IMR-90 (cell line): ENCODE measurements around the gene APOBEC3F. TPM values are rescaled to one million over a fixed set of nuclear protein-coding genes. Genes with fewer than 3 reads are reported as not detected.
"Not testable (repeated sequence)": the region's sequence is repeated elsewhere in the genome, so short reads cannot be mapped to it uniquely, and the experiment has no call there.

ENCODE experiments used
- ATAC-seq: fragments of 200-7000 bp; cut with Tn5 transposase; 2 replicates; pipeline ENCODE4 v1.9.1; 2020; ENCODE audit warnings: low read depth, mild to moderate bottlenecking, moderate library complexity
- BruUV-seq: library from RNA; stranded (reverse); fragments of 400-500 nt; replicated peaks from 2 replicates; lab custom pipeline; 2021; lab: Mats Ljungman, UMichigan
- CTCF ChIA-PET: fragments of 300-600 bp; formaldehyde crosslinking; extraction: SDS; loops from one replicate; lab custom pipeline; 2021; ENCODE audit warnings: antibody characterized with exemption; lab: Yijun Ruan, JAX
- POLR2A ChIA-PET: fragments of 300-600 bp; sonication (Branson Sonifier 250); formaldehyde crosslinking; loops from one replicate; lab custom pipeline; 2022; ENCODE audit warnings: antibody characterized with exemption; ENCODE audit not compliant: unreplicated experiment; lab: Charles Lee
- DNase-seq: peaks from one replicate; pipeline ENCODE4 v3.0.0; 2013
- H2AFZ ChIP-seq: replicated peaks from 2 replicates; pipeline ENCODE3; 2013; ENCODE audit warnings: low read length, mild to moderate bottlenecking; ENCODE audit not compliant: poor library complexity
- H2AK5ac ChIP-seq: 2 replicates; pipeline ENCODE4 v1.6.1; 2013; ENCODE audit warnings: low read depth, low read length, inconsistent platforms
- H2AK9ac ChIP-seq: replicated peaks from 2 replicates; pipeline ENCODE3; 2013; ENCODE audit warnings: mild to moderate bottlenecking, low read depth, low read length, moderate library complexity; ENCODE audit not compliant: poor library complexity
- H2BK120ac ChIP-seq: 2 replicates; pipeline ENCODE4 v1.6.1; 2013; ENCODE audit warnings: low read depth, low read length, inconsistent platforms
- H2BK15ac ChIP-seq: 3 replicates; pipeline ENCODE4 v1.6.1; 2013; ENCODE audit warnings: low read depth, low read length, inconsistent platforms
- H2BK20ac ChIP-seq: 2 replicates; pipeline ENCODE4 v1.6.1; 2013; ENCODE audit warnings: low read depth, mild to moderate bottlenecking, inconsistent platforms, low read length, moderate library complexity
- H2BK5ac ChIP-seq: 2 replicates; pipeline ENCODE4 v1.6.1; 2013; ENCODE audit warnings: mild to moderate bottlenecking, low read depth, low read length, inconsistent platforms; ENCODE audit not compliant: poor library complexity, severe bottlenecking
- H3K14ac ChIP-seq: replicated peaks from 2 replicates; pipeline ENCODE4 v1.6.1; 2013; ENCODE audit warnings: low read depth, low read length, inconsistent platforms
- H3K18ac ChIP-seq: 2 replicates; pipeline ENCODE4 v1.6.1; 2013; ENCODE audit warnings: low read depth, low read length, control low read depth
- H3K23ac ChIP-seq: 2 replicates; pipeline ENCODE4 v1.6.1; 2013; ENCODE audit warnings: low read depth, low read length, inconsistent platforms
- H3K27ac ChIP-seq: 2 replicates; pipeline ENCODE4 v1.5.1; 2013; ENCODE audit warnings: mild to moderate bottlenecking, control low read depth, low read length; ENCODE audit not compliant: insufficient read depth
- H3K27me3 ChIP-seq: 2 replicates; pipeline ENCODE4 v1.6.1; 2013; ENCODE audit warnings: low read length; ENCODE audit not compliant: control insufficient read depth, insufficient read depth
- H3K36me3 ChIP-seq: 2 replicates; pipeline ENCODE4 v1.6.1; 2013; ENCODE audit warnings: low read length, mixed read lengths; ENCODE audit not compliant: control insufficient read depth, insufficient read depth
- H3K4ac ChIP-seq: 2 replicates; pipeline ENCODE4 v1.6.1; 2013; ENCODE audit warnings: low read depth, low read length, inconsistent platforms
- H3K4me1 ChIP-seq: 2 replicates; pipeline ENCODE4 v1.6.1; 2013; ENCODE audit warnings: low read length, mixed read lengths; ENCODE audit not compliant: control insufficient read depth, insufficient read depth
- H3K4me2 ChIP-seq: 2 replicates; pipeline ENCODE4 v1.6.1; 2013; ENCODE audit warnings: low read depth, mild to moderate bottlenecking, control low read depth, low read length, moderate library complexity
- H3K4me3 ChIP-seq: 2 replicates; pipeline ENCODE4 v1.5.1; 2013; ENCODE audit warnings: low read depth, mild to moderate bottlenecking, control low read depth, low read length, moderate library complexity; ENCODE audit not compliant: insufficient read depth
- H3K56ac ChIP-seq: 2 replicates; pipeline ENCODE4 v1.6.1; 2013; ENCODE audit warnings: low read length, inconsistent platforms; ENCODE audit not compliant: insufficient read depth; ENCODE audit errors: extremely low read depth
- H3K79me1 ChIP-seq, 2 experiments: 2 replicates each; pipeline ENCODE4 v1.6.1; 2013; ENCODE audit warnings: low read length in 2 of 2, inconsistent platforms in 1 of 2, low read depth in 1 of 2
- H3K9ac ChIP-seq: 2 replicates; pipeline ENCODE4 v1.6.1; 2013; ENCODE audit warnings: low read depth, low read length, control low read depth
- H3K9me1 ChIP-seq: 2 replicates; pipeline ENCODE4 v1.6.1; 2013; ENCODE audit warnings: low read length, inconsistent platforms; ENCODE audit not compliant: insufficient read depth
- H3K9me3 ChIP-seq: 2 replicates; pipeline ENCODE4 v1.6.1; 2013; ENCODE audit warnings: low read length; ENCODE audit not compliant: control insufficient read depth, insufficient read depth
- H4K20me1 ChIP-seq: 2 replicates; pipeline ENCODE4 v1.6.1; 2013; ENCODE audit warnings: low read length, inconsistent platforms; ENCODE audit not compliant: insufficient read depth
- H4K5ac ChIP-seq: 2 replicates; pipeline ENCODE4 v1.6.1; 2013; ENCODE audit warnings: mild to moderate bottlenecking, low read depth, low read length, control low read depth
- H4K8ac ChIP-seq, 2 experiments: 2 replicates each; pipeline ENCODE4 v1.6.1; 2013; ENCODE audit warnings: low read depth in 2 of 2, low read length in 2 of 2, control low read depth in 1 of 2, inconsistent platforms in 1 of 2
- H4K91ac ChIP-seq: 2 replicates; pipeline ENCODE4 v1.6.1; 2013; ENCODE audit warnings: low read depth, low read length, inconsistent platforms; ENCODE audit not compliant: insufficient read depth
- MAZ ChIP-seq: IDR thresholded peaks from 2 replicates; pipeline ENCODE4 v1.6.1; 2012; ENCODE audit warnings: low read depth, mild to moderate bottlenecking, low read length, improper control_type of control experiment, moderate library complexity, borderline replicate concordance
- NFE2L2 ChIP-seq: fragments of 150-350 bp; IDR thresholded peaks from 2 replicates; pipeline ENCODE4 v1.6.1; 2016; ENCODE audit warnings: low read depth, mild to moderate bottlenecking, low read length
- WGBS, 2 experiments: methylation state at CpG; one replicate each; pipeline versions ENCODE4 v1.1.5 to v1.1.7; 2013; ENCODE audit warnings: missing lambda C conversion rate in 2 of 2; ENCODE audit not compliant: insufficient read length in 1 of 2; ENCODE audit errors: extremely low coverage in 2 of 2; 5-methylcytosine and 5-hydroxymethylcytosine counted together
- dilution Hi-C: fragments of 300-500 bp; cut with HindIII; formaldehyde crosslinking; loops from one replicate; pipeline ENCODE4 v1.14.3; 2018; ENCODE audit warnings: low sequenced_read_pairs; ENCODE audit not compliant: unreplicated experiment
- in situ Hi-C: fragments of 300-500 bp; cut with MboI; formaldehyde crosslinking; loops from 3 replicates; pipeline ENCODE4 v1.14.3; 2019; ENCODE audit warnings: low sequenced_read_pairs, inconsistent platforms, mixed read lengths
- intact Hi-C: fragments of 100-400 bp; cut with micrococcal nuclease; formaldehyde crosslinking; loops from 2 replicates; pipeline ENCODE4 v1.10.0; 2022
- polyA plus RNA-seq, 3 experiments: library from polyadenylated mRNA; depleted of rRNA; stranded (reverse); fragments of >200 nt; gene quantifications; 2 replicates each; pipeline ENCODE4 v1.2.3, GENCODE V29; 2012; ENCODE audit warnings: low replicate concordance in 1 of 3
- total RNA-seq: library from RNA; depleted of rRNA; stranded (reverse); fragments of >200 nt; gene quantifications from 2 replicates; pipeline ENCODE4 v1.2.3, GENCODE V29; 2012

APOBEC3F gene
- total and polyA plus RNA-seq, 2 of the 4 experiments (the other 2 are of a cell fraction) = 3.4 to 8.3 TPM

DNA sequence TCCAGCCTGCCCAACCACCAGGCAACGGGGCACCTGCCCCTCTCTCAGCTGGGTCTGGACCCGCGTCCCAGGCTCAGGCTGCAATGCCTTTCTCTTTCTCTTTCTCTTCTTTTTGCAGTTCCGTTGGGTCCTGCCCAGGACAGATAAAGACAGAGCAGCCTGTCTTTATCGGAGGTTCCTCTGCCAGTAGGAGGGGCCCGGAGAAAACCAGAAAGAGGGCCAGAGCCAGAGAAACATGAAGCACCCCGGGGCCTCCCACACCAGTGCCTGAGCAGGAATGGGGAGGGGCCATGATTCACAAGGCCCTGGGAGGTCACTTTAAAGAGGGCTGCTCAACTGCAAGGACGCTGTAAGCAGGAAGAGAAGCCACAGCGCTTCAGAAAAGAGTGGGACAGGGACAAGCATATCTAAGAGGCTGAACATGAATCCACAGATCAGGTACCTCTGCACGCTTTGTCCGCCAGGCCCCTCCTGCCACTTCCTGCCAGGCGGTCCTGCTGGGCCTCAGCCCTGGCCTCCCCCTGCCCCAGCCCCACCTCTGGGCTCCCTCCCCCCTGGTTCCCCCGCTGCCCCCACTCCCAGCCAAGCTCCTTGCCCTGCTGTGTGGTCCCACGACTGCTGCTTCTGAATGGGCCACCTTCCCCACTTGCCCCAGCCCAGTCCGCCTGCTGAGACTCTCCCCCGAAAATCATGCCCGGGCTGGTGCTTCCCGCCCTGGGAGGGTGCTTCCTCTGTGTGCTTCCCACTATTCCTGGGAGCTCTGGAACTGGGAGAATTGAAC is 26.5 kb upstream of the APOBEC3F start, which contains the start of gene APOBEC3C (continued):
- no peak for TF ChIP-seq MAZ
- no peak for TF ChIP-seq NFE2L2

DNA sequence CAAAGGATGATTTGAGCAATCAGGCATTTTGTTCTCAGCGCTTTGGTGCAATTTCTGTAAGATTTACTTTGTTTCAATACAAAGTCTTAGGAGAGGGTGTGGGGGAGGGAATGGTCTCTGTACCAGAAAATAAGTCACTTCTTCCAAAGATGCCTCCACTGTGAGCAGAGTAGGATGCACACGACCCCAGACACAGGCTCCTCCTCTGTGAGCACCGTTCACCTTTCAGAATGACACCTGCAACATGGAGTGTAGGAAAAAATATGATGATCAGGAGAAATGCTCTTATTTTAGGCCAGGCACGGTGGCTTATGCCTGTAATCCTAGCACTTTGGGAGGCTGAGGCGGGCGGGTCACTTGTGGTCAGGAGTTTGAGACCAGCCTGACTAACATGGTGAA is 25.9 kb upstream of the APOBEC3F start:
- H4K91ac ChIP-seq = peak overlapping the region; percentile 93
- peak overlapping the region; percentile 63; the same call in 1 of the 3 replicates for H2BK15ac ChIP-seq
- POLR2A ChIA-PET = interaction anchor here (0.7 kb wide), 1 partner anchor 63 kb away, joined by 13 read pairs; the partner anchor contains the start of gene APOBEC3G
- peak overlapping the region; percentile 94 for H2BK5ac ChIP-seq
- peak overlapping the region; percentile 8; the same call in 1 of the 2 replicates for H2BK20ac ChIP-seq
- in situ Hi-C loops = loop anchor here (5.0 kb wide), 1 partner anchor 108 kb away; no protein-coding TSS in a partner anchor
- peak overlapping the region; percentile 82 for H2AK5ac ChIP-seq
- H3K9me1 ChIP-seq, H4K20me1 ChIP-seq, CTCF ChIA-PET, BruUV-seq, H3K4me1 ChIP-seq, dilution Hi-C loops, H3K9me3 ChIP-seq, H3K36me3 ChIP-seq, H3K27me3 ChIP-seq, intact Hi-C loops: not testable (repeated sequence)
- peak overlapping the region; percentile 91 for H2AFZ ChIP-seq
- peak overlapping the region; percentile 92 for H3K27ac ChIP-seq
- H3K18ac ChIP-seq = peak overlapping the region; percentile 48
- H3K56ac ChIP-seq = peak overlapping the region; percentile 42
- peak overlapping the region; percentile 88 for H3K9ac ChIP-seq
- H3K79me1 ChIP-seq = peaks cover 8 to 34% of the 10 kb centered on the region in 2 experiments
- H2BK120ac ChIP-seq = peak overlapping the region; percentile 36; the same call in 1 of the 2 replicates
- H3K4me2 ChIP-seq = peak overlapping the region; percentile 62
- WGBS, 2 experiments = 52% methylated on average over 2 of the region's 6 CpGs; no CpG with 5 or more reads in 1 of the 2 experiments
- peak overlapping the region; percentile 53 for H2AK9ac ChIP-seq
- peak overlapping the region; percentile 79 to 96; a peak in 3 of 4 replicates for H4K8ac ChIP-seq
- H3K23ac ChIP-seq = peak overlapping the region; percentile 69
- H3K4ac ChIP-seq = peak overlapping the region; percentile 96
- ATAC-seq = peak; percentile 13; the same call in 1 of the 2 replicates
- H3K4me3 ChIP-seq = peak overlapping the region; percentile 81
- H3K14ac ChIP-seq = peak overlapping the region; percentile 99
- peak; percentile 10 for DNase-seq
- peak overlapping the region; percentile 62 for H4K5ac ChIP-seq
